HG03039 (cell line): ENCODE data around the gene FURIN.
"Not testable (repeated sequence)": the region's sequence is repeated elsewhere in the genome, so short reads cannot be mapped to it uniquely, and the experiment has no call there.

Source experiments
- ATAC-seq: cut with Tn5 transposase; IDR thresholded peaks from one replicate; pipeline ENCODE4 v1.9.1; 2021; ENCODE audit warnings: mild to moderate bottlenecking, moderate library complexity; ENCODE audit not compliant: unreplicated experiment

The FURIN gene

GRCh38 chr15:90914305-90915080 is 46.1 kb downstream of the FURIN start:
- no peak for ATAC-seq

GRCh38 chr15:90915216-90915807 is 46.9 kb downstream of the FURIN start:
- ATAC-seq = no peak

- ATAC-seq = no peak
Observed at GRCh38 chr15:90915808-90916440, 47.5 kb downstream of the FURIN start.

- ATAC-seq = no peak
Observed at GRCh38 chr15:90916461-90916860, 48.1 kb downstream of the FURIN start.

- ATAC-seq = no peak
Observed at GRCh38 chr15:90917569-90917968, 49.2 kb downstream of the FURIN start.

- ATAC-seq = no peak
Observed at GRCh38 chr15:90918034-90918788, 49.8 kb downstream of the FURIN start.

- no peak for ATAC-seq
Observed at GRCh38 chr15:90918835-90919234, 50.4 kb downstream of the FURIN start.

GRCh38 chr15:90921887-90922286 is 53.5 kb downstream of the FURIN start:
- ATAC-seq = no peak

- ATAC-seq = peak; percentile 61
Observed at GRCh38 chr15:90922712-90923322, 54.4 kb downstream of the FURIN start.

- ATAC-seq = peak; percentile 72
Observed at GRCh38 chr15:90924375-90924774, 56.0 kb downstream of the FURIN start.

- ATAC-seq = not testable (repeated sequence)
Observed at GRCh38 chr15:90926766-90927165, 58.4 kb downstream of the FURIN start.

GRCh38 chr15:90928106-90928505 is 59.7 kb downstream of the FURIN start:
- ATAC-seq = not testable (repeated sequence)

- no peak for ATAC-seq
Observed at GRCh38 chr15:90929246-90930019, 61.0 kb downstream of the FURIN start.

GRCh38 chr15:90930861-90931574 is 62.6 kb downstream of the FURIN start:
- ATAC-seq = no peak

GRCh38 chr15:90931575-90931827 is 63.1 kb downstream of the FURIN start:
- no peak for ATAC-seq

- peak; percentile 40 for ATAC-seq
Observed at GRCh38 chr15:90931828-90932659, 63.7 kb downstream of the FURIN start, which contains the start of gene HDDC3. Gene HDDC3 (minus strand): TSS chr15:90932549. CDS start chr15:90932540, 9 bp downstream.

- ATAC-seq = no peak
Observed at GRCh38 chr15:90932660-90932991, 64.2 kb downstream of the FURIN start.
